GM19193 (cell line): ENCODE measurements around the gene MICU1.

Experiments
- POLR2A ChIP-seq: IDR thresholded peaks from 4 replicates; pipeline ENCODE4 v1.6.1; 2011; ENCODE audit not compliant: insufficient read depth, insufficient read length; ENCODE audit errors: extremely low read depth

Gene MICU1

DNA sequence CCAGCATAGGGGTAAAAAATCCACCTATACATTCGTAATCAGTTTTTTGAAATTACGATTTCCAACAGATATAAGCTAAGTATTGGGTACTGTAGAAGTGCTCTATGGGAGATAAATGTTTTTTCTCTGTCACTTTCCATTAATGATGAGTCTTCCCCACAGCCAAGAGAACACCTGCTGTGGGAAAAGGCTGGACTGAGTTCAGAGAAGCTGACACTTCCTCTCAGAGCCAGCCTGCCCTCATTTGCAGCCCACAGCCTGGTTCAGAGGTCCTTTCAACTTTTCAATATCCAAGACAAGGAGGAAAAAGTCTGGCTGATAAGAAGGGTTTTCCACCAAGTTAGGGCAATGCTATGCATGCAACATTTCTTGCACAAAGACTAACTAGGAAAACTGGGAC is 206.6 kb downstream of the MICU1 start:
- no peak for TF ChIP-seq POLR2A

DNA sequence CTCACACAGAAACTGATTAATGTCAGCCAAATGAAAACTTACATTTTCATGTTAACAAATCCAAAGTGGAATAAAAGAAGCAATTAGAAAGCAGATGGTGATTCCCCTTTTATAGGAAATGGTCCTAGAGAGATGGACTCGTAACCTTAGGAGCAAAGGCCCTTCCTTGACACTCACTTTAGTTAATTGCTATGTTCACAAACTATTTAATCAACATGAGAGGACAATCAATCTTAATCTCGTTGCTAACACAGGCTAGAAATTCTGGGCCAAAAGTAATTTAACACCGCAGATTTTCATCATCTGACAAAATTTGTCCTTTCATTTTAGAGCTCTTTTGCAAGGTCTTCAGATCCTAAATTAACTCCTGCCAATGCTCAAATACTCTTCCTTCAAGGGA is 207.2 kb downstream of the MICU1 start:
- TF ChIP-seq POLR2A, result no peak

DNA sequence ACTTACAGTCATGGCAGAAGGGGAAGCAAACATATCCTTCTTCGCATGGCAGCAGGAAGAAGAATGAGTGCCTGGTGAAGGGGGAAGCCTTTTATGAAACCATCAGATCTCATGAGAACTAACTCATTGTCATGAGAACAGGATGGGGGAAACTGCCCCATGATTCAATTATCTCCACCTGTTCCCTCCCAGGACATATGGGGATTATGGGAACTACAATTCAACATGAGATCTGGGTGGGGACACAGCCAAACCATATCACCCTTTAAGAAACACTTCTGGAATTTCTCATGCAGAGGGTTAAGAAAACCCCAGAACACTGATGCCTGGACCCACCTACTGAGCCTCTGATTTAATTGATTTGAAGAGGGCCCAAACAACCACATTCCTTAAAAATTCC is 207.9 kb downstream of the MICU1 start:
- no peak for TF ChIP-seq POLR2A

DNA sequence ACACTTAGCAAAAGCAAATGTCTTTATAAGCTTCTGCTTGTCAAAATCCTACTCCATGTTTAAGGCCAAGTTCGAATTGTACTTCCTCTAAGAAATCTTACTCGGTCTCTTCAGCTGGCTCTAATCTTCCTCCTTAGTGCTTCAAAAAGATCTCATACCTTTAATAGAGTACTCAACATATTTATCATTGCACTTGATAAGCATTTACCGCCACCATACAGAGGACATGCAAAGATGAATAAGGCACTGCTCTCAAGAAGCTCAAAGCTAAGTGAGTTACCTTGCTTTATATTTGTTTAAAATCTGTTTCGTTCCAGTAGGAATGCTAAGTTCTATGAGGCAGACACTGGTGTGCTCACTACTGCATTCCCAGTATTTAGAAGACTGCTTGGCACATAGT is 209.2 kb downstream of the MICU1 start:
- TF ChIP-seq POLR2A, result no peak

DNA sequence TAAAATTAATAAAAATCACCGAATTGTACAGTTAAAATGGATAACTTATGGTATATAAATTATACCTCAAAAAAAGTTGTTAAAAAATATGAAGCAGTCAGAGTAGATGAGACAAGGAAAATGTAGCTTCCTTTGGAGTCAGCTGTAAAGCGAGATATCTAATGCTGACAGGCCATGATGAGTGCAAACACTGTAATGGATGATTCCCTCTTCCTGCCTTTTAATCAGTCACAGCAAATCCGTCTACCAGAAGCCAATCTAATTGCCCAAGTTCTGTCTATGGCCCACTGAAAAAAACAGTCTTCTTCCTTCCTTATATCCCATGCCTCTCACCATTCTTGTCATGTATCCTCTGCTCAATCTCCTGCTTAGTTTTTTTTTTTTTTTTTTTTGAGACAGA is 211.2 kb downstream of the MICU1 start:
- no peak for TF ChIP-seq POLR2A

DNA sequence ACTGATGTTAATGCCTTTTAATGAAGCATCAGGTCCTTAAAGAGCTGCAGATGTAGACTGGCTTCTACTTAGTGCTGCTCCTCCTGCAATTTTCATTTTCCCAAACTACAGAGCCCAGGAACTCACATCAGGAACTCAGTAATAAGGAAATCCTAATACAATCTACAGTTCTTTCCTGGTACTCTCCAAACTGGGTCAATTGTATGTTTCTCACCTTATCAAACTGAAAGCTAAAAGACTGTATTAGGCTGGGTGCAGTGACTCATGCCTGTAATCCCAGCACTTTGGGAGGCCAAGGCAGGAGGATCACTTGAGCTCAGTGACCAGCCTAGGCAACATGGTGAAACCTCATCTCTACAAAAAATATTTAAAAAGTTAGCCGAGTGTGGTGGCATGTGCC is 216.7 kb downstream of the MICU1 start:
- TF ChIP-seq POLR2A, result no peak

DNA sequence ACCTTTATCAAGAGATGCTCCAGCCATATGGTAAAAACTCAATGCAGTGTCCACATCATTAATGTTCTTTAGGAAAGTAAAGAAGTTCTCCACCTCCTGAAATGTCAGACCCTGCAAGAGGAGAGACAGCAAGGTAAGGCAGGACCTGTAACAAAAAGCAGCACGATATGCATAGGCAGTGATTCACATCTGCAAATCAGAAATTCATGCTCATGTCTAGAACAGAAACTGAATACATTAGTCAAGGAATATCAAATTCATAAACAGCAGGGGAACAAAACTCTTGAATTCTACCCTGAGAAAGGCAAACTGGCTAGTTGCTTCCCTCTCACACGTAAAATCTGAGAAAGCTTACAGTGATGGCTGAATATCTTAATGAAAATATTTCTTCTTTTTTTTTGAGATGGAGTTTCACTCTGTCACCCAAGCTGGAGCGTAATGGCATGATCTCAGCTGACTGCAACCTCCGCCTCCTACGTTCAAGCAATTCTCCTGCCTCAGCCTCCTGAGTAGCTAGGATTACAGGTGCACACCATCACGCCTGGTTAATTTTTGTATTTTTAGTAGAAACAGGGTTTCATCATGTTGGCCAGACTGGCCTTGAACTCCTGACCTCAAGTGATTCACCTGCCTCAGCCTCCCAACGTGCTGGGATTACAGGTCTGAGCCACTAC is 217.8 kb downstream of the MICU1 start:
- TF ChIP-seq POLR2A, result no peak

DNA sequence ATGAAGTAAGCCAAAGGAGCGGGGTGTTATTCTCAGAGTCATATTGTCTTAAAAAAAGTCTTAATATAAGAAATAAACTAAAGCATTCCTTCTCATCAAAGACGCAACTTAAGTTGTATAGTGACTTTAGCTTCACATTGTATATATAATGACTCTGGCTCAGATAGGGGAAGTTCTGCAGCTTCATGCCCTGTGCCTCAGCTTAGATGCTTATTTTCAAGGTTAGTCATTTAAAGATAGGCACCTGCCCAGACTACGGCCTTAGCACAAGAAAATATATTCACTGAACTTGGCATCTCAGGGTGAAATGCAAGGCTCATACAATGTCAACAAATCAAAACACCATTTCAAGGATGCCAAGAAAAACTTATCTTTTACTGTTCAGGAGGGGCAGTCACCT is 218.4 kb downstream of the MICU1 start:
- TF ChIP-seq POLR2A, result no peak

DNA sequence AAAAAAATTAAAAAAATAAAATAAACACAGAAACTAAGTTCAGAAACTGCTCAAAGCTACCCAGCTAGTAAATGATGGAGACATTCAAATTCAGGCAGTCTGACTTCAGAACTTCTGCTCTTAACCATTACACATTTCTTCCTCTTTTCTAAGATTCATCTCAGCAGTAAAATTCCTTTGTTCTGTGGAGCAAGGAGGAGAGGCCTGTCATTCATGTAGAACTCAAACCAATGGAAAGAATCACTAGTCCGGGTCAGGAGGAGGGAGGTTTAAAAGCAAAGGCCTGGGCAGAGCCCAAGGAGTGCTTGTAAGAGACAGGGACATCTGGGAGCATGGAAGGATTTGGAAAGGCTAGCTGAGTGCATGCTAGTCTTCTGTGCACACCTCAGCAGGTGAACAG is 233.3 kb downstream of the MICU1 start:
- TF ChIP-seq POLR2A, result no peak

DNA sequence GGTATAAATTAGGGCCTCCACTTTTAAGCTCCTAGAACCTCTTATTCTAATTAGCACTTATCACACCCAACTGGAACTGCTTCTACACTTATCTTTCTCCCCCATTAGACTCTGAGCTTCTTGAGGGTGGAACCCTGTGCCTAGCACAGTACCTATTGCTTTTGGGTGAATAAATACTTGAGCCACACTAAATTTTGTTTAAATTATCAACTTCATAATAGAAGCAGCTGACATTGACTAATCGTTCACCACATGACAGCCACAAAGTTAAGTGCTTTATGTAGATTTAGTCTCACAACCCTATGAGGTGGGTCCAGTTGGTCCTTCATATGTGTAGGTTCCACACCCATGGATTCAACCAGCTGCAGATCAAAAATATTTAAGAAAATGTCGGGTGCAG is 235.1 kb downstream of the MICU1 start:
- TF ChIP-seq POLR2A, result no peak

DNA sequence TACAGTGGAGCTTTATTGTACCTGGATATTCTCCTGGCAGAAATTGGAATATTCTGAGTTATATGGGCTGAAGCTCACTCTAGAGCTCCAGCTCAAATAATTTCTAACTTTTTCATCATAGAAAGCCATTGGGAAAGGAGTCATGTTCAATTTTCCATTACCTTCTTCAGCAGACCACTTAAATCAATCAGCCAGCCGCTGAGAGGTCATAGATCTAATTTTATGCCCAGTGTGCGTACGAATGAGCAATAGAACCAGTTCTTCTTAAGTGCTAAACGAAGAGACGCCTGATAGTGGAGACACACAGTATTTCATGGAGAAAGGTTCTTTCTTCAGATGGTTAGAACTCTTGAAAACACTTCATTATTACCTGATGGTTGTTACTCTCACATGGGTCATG is 236.2 kb downstream of the MICU1 start:
- TF ChIP-seq POLR2A, result no peak

DNA sequence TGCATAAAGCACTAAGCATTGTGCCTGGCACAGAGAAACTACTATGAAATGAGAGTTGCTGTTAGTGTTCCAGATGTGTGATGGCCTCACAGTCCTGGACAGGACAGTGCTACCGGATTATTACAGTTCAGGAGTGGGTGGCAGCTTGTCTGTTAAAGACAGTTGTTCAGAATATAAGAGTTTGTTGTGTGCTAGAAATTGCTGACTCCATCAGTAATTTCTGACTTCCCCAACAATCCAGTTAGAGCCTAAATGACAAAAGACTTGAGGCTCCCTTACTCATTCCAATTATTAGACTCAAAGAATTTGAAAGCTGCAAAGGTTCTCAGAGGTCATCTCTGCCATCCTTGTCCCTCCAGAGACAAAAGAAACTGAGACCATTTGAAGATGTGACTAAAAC is 236.9 kb downstream of the MICU1 start:
- no peak for TF ChIP-seq POLR2A

DNA sequence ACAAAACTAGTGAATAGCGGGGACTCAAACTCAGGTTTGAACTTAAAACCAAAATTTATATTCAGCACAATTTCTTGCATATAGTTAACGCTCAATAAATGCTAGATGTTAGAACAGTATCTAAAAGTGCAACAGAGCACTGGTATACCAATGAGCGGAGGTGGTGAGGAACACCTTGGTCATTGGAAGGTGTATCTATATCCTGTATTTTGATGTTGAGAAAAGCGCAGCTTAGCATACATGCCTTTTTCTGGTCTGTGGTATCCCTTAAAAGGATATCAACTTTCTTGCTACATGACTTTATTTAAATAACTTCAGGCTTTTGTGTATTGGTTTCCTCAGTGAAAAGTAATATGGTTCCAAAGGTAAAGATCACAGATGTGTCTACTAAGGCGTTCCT is 237.8 kb downstream of the MICU1 start:
- no peak for TF ChIP-seq POLR2A

DNA sequence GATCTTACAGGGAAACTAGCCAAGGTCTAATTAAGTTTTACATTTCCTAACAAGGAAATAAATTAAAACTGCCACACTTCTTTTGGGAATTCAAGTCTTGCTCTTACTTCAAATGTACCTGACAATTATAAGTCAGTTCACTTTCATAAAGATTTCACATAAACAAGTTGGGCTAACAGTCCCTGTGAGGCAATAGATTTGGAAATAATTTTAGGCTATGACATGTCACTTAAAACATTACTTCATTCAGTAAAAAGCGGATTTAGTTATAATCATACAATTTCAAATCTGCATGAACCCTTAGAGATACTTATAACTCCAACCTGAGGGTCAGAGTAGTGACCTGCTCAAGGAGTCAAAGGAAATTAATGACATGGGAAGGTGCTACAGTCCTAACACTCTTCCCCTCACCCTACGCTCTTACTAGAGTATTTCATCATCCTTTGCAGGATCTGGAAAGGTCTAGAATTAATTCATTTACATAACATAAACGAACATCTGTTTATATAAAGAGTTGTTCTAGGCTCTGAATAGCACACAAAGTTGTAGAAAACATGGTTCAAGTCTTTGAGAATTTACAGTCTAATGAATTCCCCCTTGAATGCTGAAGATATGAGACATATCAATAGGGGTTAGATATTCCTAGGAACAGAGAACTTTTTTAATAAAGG is 238.8 kb downstream of the MICU1 start:
- no peak for TF ChIP-seq POLR2A

DNA sequence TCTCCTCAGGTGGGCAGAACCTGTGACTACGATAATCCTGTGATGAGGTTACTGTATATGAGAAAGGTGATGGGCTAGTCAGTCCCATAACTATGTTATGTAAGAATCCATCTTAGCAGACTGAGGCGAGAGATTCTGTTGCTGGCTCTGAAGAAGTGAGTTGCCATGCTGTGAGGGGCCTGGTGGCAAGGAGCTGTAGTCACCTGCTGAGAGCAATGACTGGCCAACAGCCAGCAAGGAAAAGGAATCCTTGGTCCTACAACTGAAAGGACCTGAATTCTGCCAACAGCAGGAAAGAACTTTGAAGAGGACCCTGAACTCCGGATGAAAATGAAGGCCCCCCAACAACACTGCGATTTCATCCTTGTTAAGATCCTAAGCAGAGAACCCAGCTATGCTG is 240.2 kb downstream of the MICU1 start:
- no peak for TF ChIP-seq POLR2A

DNA sequence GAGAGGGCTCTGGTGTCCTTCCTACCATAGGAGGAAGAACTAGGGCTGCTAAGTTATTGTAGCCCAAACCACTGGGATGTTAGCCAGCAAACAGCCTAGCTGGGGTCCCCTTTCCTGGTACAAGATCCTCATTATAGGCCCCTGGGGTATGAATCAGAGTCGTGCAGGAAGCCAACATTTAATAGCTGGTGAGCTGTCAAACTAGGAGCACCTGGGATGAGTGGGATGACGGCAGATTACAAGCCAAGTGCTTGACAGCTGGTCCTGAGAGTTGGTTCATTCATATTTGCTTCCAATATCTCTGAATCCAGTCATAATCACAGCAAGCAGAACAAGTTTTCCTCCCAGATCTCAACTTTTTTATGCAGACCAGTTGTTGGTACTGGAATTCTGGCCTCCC is 246.1 kb downstream of the MICU1 start:
- no peak for TF ChIP-seq POLR2A

DNA sequence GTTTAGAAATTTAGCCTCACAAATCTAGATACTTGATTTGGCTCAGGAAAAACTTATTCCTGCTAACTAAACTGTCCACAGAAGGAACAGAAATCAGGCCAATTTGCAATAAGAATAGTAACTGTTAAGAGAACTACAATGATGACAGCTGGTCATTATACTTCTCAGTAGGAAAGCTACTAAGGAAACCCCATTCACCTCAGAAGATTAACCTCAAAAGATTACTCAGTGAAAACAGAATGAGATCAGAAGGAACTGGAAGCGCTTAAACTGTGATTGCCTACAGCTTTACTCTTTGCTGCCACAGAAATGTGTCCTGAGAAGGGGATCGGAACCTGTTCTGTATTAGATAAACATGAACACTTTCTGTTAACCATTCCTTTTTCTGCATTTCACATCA is 246.8 kb downstream of the MICU1 start:
- no peak for TF ChIP-seq POLR2A
